HUES64 (cell line): ENCODE results near the gene CDCA3.
A peak's percentile ranks its signal among the peaks of the same experiment; 100 is the strongest.

Experiments
- H3K27ac ChIP-seq: 2 replicates; pipeline ENCODE4 v1.7.0; 2013; ENCODE audit warnings: low read depth, low read length, inconsistent platforms
- H3K27me3 ChIP-seq: 2 replicates; pipeline ENCODE4 v1.6.1; 2013; ENCODE audit warnings: mild to moderate bottlenecking, low read length; ENCODE audit not compliant: insufficient read depth
- H3K36me3 ChIP-seq: 2 replicates; pipeline ENCODE4 v1.6.1; 2013; ENCODE audit warnings: mild to moderate bottlenecking, low read length; ENCODE audit not compliant: insufficient read depth
- H3K4me1 ChIP-seq: 2 replicates; pipeline ENCODE4 v1.6.1; 2013; ENCODE audit warnings: mild to moderate bottlenecking, low read length, moderate library complexity; ENCODE audit not compliant: insufficient read depth
- H3K4me3 ChIP-seq: 2 replicates; pipeline ENCODE4 v1.5.1; 2013; ENCODE audit warnings: mild to moderate bottlenecking, low read length, moderate library complexity
- H3K9ac ChIP-seq: 2 replicates; pipeline ENCODE4 v1.6.1; 2013; ENCODE audit warnings: mild to moderate bottlenecking, low read depth, low read length
- H3K9me3 ChIP-seq: 2 replicates; pipeline ENCODE4 v1.6.1; 2013; ENCODE audit warnings: low read depth, low read length; ENCODE audit not compliant: insufficient read depth
- WGBS: fragments of 150-250, 120-280 bp; methylation state at CpG from one replicate; pipeline ENCODE4 v1.1.7; 2013; ENCODE audit warnings: missing lambda C conversion rate; 5-methylcytosine and 5-hydroxymethylcytosine counted together

CDCA3 gene

GRCh38 chr12:6839482-6840201 is 11.4 kb downstream of the CDCA3 start:
- H3K36me3 ChIP-seq, result peaks cover 75% of the 10 kb centered on the region
- H3K27ac ChIP-seq, result 0 out of 2 replicates have a peak overlapping the region, but pooled peaks have one; percentile 28
- H3K4me3 ChIP-seq, result no peak overlapping the region
- peaks cover 12% of the 10 kb centered on the region; the same call in 1 of the 2 replicates for H3K4me1 ChIP-seq
- H3K9ac ChIP-seq, result peak overlapping the region; percentile 27; the same call in 1 of the 2 replicates
- WGBS, result 78% methylated on average over 10 of the region's 10 CpGs
- no peaks in the 10 kb centered on the region for H3K9me3 ChIP-seq
- no peaks in the 10 kb centered on the region for H3K27me3 ChIP-seq

- Histone ChIP-seq H3K4me1 (peaks cover 12% of the 10 kb centered on the region; the same call in 1 of the 2 replicates), H3K27ac (no peak overlapping the region), H3K9ac (no peak overlapping the region), H3K36me3 (peaks cover 76% of the 10 kb centered on the region), H3K9me3 (no peaks in the 10 kb centered on the region), H3K27me3 (no peaks in the 10 kb centered on the region), H3K4me3 (no peak overlapping the region)
- WGBS, result 94% methylated on average over 16 of the region's 16 CpGs
Measured at GRCh38 chr12:6838854-6839253, 12.2 kb downstream of the CDCA3 start.

- Histone ChIP-seq H3K4me3 (no peak overlapping the region), H3K9me3 (no peaks in the 10 kb centered on the region), H3K4me1 (peaks cover 12% of the 10 kb centered on the region; the same call in 1 of the 2 replicates), H3K9ac (no peak overlapping the region), H3K27me3 (no peaks in the 10 kb centered on the region), H3K27ac (no peak overlapping the region), H3K36me3 (peaks cover 79% of the 10 kb centered on the region)
- 94% methylated on average over 26 of the region's 26 CpGs for WGBS
Measured at GRCh38 chr12:6837370-6838060, 13.6 kb downstream of the CDCA3 start.

DNA sequence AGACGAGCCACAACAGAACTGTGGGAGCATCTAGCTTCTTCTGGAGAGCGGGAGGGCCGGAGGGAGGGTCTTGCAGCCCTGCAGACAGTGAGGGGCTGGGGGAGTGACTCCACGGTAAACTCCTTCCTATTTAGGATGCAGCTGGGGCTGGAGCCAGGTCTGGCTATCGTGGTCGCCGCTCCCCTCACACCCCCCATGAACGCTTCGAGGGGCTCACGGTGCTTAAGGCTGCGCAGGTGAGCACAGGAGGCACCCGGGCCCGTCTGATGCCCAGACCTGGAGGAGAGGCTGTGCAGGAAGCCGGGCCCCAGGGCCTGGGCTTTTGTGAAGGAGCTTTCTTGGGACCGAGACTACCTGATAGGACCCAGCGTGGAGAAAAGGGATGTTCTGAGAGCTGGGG is 14.2 kb downstream of the CDCA3 start:
- Histone ChIP-seq H3K4me3 (no peak overlapping the region), H3K4me1 (peaks cover 12% of the 10 kb centered on the region; the same call in 1 of the 2 replicates), H3K9me3 (no peaks in the 10 kb centered on the region), H3K27me3 (no peaks in the 10 kb centered on the region), H3K36me3 (peaks cover 78% of the 10 kb centered on the region), H3K9ac (no peak overlapping the region), H3K27ac (no peak overlapping the region)
- 88% methylated on average over 16 of the region's 16 CpGs for WGBS

GRCh38 chr12:6834873-6835272 is 16.2 kb downstream of the CDCA3 start:
- Histone ChIP-seq H3K27me3 (no peaks in the 10 kb centered on the region), H3K27ac (no peak overlapping the region), H3K4me1 (peaks cover 12% of the 10 kb centered on the region; the same call in 1 of the 2 replicates), H3K4me3 (no peak overlapping the region), H3K9me3 (no peaks in the 10 kb centered on the region), H3K36me3 (peaks cover 88% of the 10 kb centered on the region), H3K9ac (no peak overlapping the region)
- WGBS, result 89% methylated on average over 5 of the region's 5 CpGs

GRCh38 chr12:6834254-6834653 is 16.8 kb downstream of the CDCA3 start:
- Histone ChIP-seq H3K36me3 (peaks cover 84% of the 10 kb centered on the region), H3K4me3 (no peak overlapping the region), H3K4me1 (0 out of 2 replicates have a peak, but pooled peaks cover 9% of the 10 kb centered on the region), H3K27ac (no peak overlapping the region), H3K27me3 (no peaks in the 10 kb centered on the region), H3K9me3 (no peaks in the 10 kb centered on the region), H3K9ac (no peak overlapping the region)
- 78% methylated on average over 1 of the region's 1 CpG for WGBS

- Histone ChIP-seq H3K36me3 (peaks cover 75% of the 10 kb centered on the region), H3K27me3 (no peaks in the 10 kb centered on the region), H3K9ac (no peak overlapping the region), H3K27ac (no peak overlapping the region), H3K9me3 (no peaks in the 10 kb centered on the region), H3K4me1 (0 out of 2 replicates have a peak, but pooled peaks cover 7% of the 10 kb centered on the region), H3K4me3 (no peak overlapping the region)
- 95% methylated on average over 6 of the region's 6 CpGs for WGBS
Measured at GRCh38 chr12:6833189-6833890, 17.7 kb downstream of the CDCA3 start.

GRCh38 chr12:6832125-6832524 is 19.0 kb downstream of the CDCA3 start:
- H3K9ac ChIP-seq, result no peak overlapping the region
- peaks cover 63% of the 10 kb centered on the region for H3K36me3 ChIP-seq
- peaks cover 9% of the 10 kb centered on the region for H3K4me1 ChIP-seq
- no peaks in the 10 kb centered on the region for H3K27me3 ChIP-seq
- no peak overlapping the region for H3K27ac ChIP-seq
- H3K4me3 ChIP-seq, result no peak overlapping the region
- WGBS, result over 99% methylated on average over 4 of the region's 4 CpGs
- no peaks in the 10 kb centered on the region for H3K9me3 ChIP-seq

DNA sequence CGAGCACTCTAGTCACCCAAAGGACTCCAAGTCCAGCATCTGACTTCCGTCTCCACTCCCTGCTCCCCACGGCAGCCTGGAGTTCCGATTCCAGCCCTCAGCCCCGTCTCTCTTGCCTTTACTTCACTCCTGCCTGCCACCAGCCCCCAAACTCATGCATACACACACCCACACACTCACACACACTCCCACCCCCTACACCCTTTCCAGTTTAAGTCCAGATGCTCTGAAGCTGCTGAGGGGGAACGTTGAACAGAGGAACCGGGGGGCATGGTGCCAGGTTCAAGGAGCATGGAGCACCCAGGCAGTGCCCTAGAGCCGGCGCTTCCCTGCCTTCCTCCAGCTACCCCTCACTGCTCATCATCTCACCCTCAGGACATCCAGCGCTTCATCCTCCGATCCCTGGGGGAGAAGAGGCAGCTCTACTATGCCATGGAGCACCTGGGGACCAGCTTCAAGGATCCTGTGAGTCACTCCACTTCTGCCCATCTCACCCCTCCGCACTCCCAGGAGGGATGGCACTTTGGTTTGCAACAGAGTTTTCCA is 19.6 kb downstream of the CDCA3 start:
- H3K9me3 ChIP-seq, result no peaks in the 10 kb centered on the region
- H3K36me3 ChIP-seq, result peaks cover 57% of the 10 kb centered on the region
- no peaks in the 10 kb centered on the region for H3K27me3 ChIP-seq
- no peak overlapping the region for H3K4me3 ChIP-seq
- H3K9ac ChIP-seq, result no peak overlapping the region
- H3K27ac ChIP-seq, result no peak overlapping the region
- peaks cover 11% of the 10 kb centered on the region for H3K4me1 ChIP-seq
- WGBS, result 96% methylated on average over 12 of the region's 12 CpGs

- no peaks in the 10 kb centered on the region for H3K9me3 ChIP-seq
- H3K27me3 ChIP-seq, result no peaks in the 10 kb centered on the region; the same call in 1 of the 2 replicates
- H3K4me1 ChIP-seq, result peaks cover 11% of the 10 kb centered on the region
- no peak overlapping the region for H3K27ac ChIP-seq
- peaks cover 51% of the 10 kb centered on the region for H3K36me3 ChIP-seq
- no peak overlapping the region for H3K4me3 ChIP-seq
- 91% methylated on average over 6 of the region's 6 CpGs for WGBS
- no peak overlapping the region for H3K9ac ChIP-seq
Measured at GRCh38 chr12:6830999-6831398, 20.1 kb downstream of the CDCA3 start.
